MM.1S (cell line): Measurements from ENCODE around the gene EFNB3.

Experiments used
- DNase-seq: peaks from one replicate; pipeline ENCODE4 v3.0.0-alpha.2; 2015
- H2AFZ ChIP-seq: fragments of 300-600 bp; sonication (generic); 2 replicates; pipeline ENCODE4 v1.6.0; 2016; ENCODE audit warnings: antibody characterized with exemption, low read length
- H3F3A ChIP-seq: fragments of 300-600 bp; sonication (generic); 2 replicates; pipeline ENCODE4 v1.6.1; 2016; ENCODE audit warnings: mild to moderate bottlenecking, antibody characterized with exemption, low read length, moderate library complexity, mixed read lengths; ENCODE audit not compliant: insufficient read depth
- H3K27ac ChIP-seq: fragments of 300-600 bp; sonication (generic); 2 replicates; pipeline ENCODE4 v1.5.1; 2016; ENCODE audit warnings: mild to moderate bottlenecking, low read length
- H3K27me3 ChIP-seq: fragments of 300-600 bp; sonication (generic); replicated peaks from 2 replicates; pipeline ENCODE4 v1.6.0; 2016; ENCODE audit warnings: low read length; ENCODE audit not compliant: insufficient read depth
- H3K36me3 ChIP-seq: fragments of 300-600 bp; sonication (generic); replicated peaks from 2 replicates; pipeline ENCODE4 v1.6.1; 2016; ENCODE audit warnings: mild to moderate bottlenecking, low read length, mixed read lengths; ENCODE audit not compliant: insufficient read depth
- H3K4me1 ChIP-seq: fragments of 300-600 bp; sonication (generic); 2 replicates; pipeline ENCODE4 v1.6.1; 2016; ENCODE audit warnings: low read length, mixed read lengths
- H3K4me2 ChIP-seq: fragments of 300-600 bp; sonication (generic); 2 replicates; pipeline ENCODE4 v1.6.0; 2016; ENCODE audit warnings: low read depth, low read length
- H3K4me3 ChIP-seq: fragments of 300-600 bp; sonication (generic); 2 replicates; pipeline ENCODE4 v1.5.1; 2016; ENCODE audit warnings: low read length, mixed read lengths
- H3K79me2 ChIP-seq: fragments of 300-600 bp; sonication (generic); 2 replicates; pipeline ENCODE4 v1.6.1; 2016; ENCODE audit warnings: mixed run types, low read length, mixed read lengths
- H3K9ac ChIP-seq: fragments of 300-600 bp; sonication (generic); 2 replicates; pipeline ENCODE4 v1.6.1; 2016; ENCODE audit warnings: low read length, mixed read lengths
- H3K9me2 ChIP-seq: fragments of 300-600 bp; sonication (generic); replicated peaks from 2 replicates; pipeline ENCODE4 v1.6.1; 2016; ENCODE audit warnings: mild to moderate bottlenecking, low read length, mixed read lengths; ENCODE audit not compliant: insufficient read depth
- H3K9me3 ChIP-seq: fragments of 300-600 bp; sonication (generic); replicated peaks from 2 replicates; pipeline ENCODE4 v1.6.1; 2016; ENCODE audit warnings: mild to moderate bottlenecking, low read length, mixed read lengths; ENCODE audit not compliant: insufficient read depth
- H4K20me1 ChIP-seq: fragments of 300-600 bp; sonication (generic); 2 replicates; pipeline ENCODE4 v1.6.1; 2016; ENCODE audit warnings: mild to moderate bottlenecking, low read length, moderate library complexity, mixed read lengths; ENCODE audit not compliant: insufficient read depth
- EZH2 ChIP-seq: fragments of 300-600 bp; sonication (generic); optimal IDR thresholded peaks from 2 replicates; pipeline ENCODE3; 2017; ENCODE audit warnings: low read depth, mild to moderate bottlenecking, antibody characterized with exemption, low read length, mixed read lengths
- EZH2phosphoT487 ChIP-seq: fragments of 300-600 bp; sonication (generic); IDR thresholded peaks from 2 replicates; pipeline ENCODE4 v1.6.1; 2018; ENCODE audit warnings: antibody characterized with exemption, low read length
- TF ChIP-seq, protein P1 (sequence below): fragments of 300-600 bp; sonication (generic); IDR thresholded peaks from 2 replicates; pipeline ENCODE4 v1.5.1; 2016; ENCODE audit warnings: antibody characterized with exemption, low read length, mixed read lengths

The EFNB3 gene

DNA sequence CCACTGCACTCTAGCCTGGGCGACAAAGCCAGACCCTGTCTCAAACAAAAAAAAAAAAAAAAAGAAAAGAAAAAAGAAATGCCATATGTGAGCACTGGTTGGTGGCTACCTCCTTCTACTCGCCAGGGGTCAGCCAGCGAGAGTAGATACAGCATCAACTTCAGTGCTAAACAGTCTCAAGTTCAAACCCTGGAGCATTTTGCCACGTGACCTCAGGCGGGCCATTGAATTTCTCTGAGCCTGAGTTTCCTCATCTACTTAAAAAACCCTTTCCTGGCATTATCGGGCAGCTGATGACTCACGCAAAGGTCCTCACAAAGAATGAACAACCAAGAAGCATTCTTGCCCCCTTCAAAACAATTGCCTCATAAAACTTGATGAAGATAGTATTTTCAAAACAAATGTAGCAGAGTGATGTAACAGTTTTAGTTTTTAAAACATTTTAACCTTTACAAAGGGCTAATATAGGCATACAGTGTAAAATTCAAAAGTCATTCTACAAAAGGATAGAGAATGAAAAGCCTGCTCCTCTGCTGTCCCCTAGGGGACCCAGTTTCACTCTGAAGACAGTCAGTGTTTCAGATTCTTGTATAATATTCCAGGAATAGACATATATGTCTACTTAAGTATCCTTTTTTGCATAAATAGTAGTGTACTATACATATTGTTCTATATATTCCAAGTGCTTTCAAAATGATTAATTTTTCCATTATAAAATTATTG lies 40.9 kb downstream of the EFNB3 start:
- Histone ChIP-seq H3F3A (no peaks in the 10 kb centered on the region), H3K36me3 (no peaks in the 10 kb centered on the region), H3K4me1 (no peaks in the 10 kb centered on the region), H2AFZ (no peak overlapping the region), H3K9me2 (no peaks in the 10 kb centered on the region), H3K79me2 (no peaks in the 10 kb centered on the region), H3K9me3 (no peaks in the 10 kb centered on the region), H3K4me3 (no peak overlapping the region), H3K27me3 (peaks cover 70% of the 10 kb centered on the region), H4K20me1 (no peaks in the 10 kb centered on the region), H3K4me2 (no peak overlapping the region), H3K27ac (no peak overlapping the region), H3K9ac (no peak overlapping the region)
- DNase-seq, result no peak
- TF ChIP-seq EZH2, result no peak
- no peak for TF ChIP-seq EZH2phosphoT487
- TF ChIP-seq, protein P1, sequence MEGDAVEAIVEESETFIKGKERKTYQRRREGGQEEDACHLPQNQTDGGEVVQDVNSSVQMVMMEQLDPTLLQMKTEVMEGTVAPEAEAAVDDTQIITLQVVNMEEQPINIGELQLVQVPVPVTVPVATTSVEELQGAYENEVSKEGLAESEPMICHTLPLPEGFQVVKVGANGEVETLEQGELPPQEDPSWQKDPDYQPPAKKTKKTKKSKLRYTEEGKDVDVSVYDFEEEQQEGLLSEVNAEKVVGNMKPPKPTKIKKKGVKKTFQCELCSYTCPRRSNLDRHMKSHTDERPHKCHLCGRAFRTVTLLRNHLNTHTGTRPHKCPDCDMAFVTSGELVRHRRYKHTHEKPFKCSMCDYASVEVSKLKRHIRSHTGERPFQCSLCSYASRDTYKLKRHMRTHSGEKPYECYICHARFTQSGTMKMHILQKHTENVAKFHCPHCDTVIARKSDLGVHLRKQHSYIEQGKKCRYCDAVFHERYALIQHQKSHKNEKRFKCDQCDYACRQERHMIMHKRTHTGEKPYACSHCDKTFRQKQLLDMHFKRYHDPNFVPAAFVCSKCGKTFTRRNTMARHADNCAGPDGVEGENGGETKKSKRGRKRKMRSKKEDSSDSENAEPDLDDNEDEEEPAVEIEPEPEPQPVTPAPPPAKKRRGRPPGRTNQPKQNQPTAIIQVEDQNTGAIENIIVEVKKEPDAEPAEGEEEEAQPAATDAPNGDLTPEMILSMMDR, result no peak

GRCh38 chr17:7747635-7748071 lies 42.7 kb downstream of the EFNB3 start:
- DNase-seq, result no peak
- TF ChIP-seq EZH2 (no peak), EZH2phosphoT487 (no peak)
- TF ChIP-seq, protein P1, result no peak
- Histone ChIP-seq H3K9me2 (no peaks in the 10 kb centered on the region), H3K9ac (no peak overlapping the region), H3K27me3 (peaks cover 62% of the 10 kb centered on the region), H2AFZ (no peak overlapping the region), H4K20me1 (no peaks in the 10 kb centered on the region), H3K79me2 (no peaks in the 10 kb centered on the region), H3F3A (no peaks in the 10 kb centered on the region), H3K4me3 (no peak overlapping the region), H3K36me3 (no peaks in the 10 kb centered on the region), H3K4me2 (no peak overlapping the region), H3K27ac (no peak overlapping the region), H3K9me3 (no peaks in the 10 kb centered on the region), H3K4me1 (no peaks in the 10 kb centered on the region)

- Histone ChIP-seq H3K4me2 (no peak overlapping the region), H3K36me3 (no peaks in the 10 kb centered on the region), H3K4me1 (no peaks in the 10 kb centered on the region), H3K27ac (no peak overlapping the region), H4K20me1 (no peaks in the 10 kb centered on the region), H3K79me2 (no peaks in the 10 kb centered on the region), H3K9me3 (no peaks in the 10 kb centered on the region), H3K9me2 (no peaks in the 10 kb centered on the region), H3K9ac (no peak overlapping the region), H3K27me3 (peaks cover 63% of the 10 kb centered on the region), H3K4me3 (no peak overlapping the region), H2AFZ (no peak overlapping the region), H3F3A (no peaks in the 10 kb centered on the region)
- no peak for DNase-seq
- TF ChIP-seq, protein P1, result no peak
- no peak for TF ChIP-seq EZH2
- no peak for TF ChIP-seq EZH2phosphoT487
Observed at GRCh38 chr17:7748076-7748775, 43.2 kb downstream of the EFNB3 start.
